Measurements from ENCODE around the gene UBE2L3. TPM values are rescaled to one million over a fixed set of nuclear protein-coding genes. Genes with fewer than 3 reads are reported as not detected.

The UBE2L3 gene
- total and polyA plus RNA-seq, 2 of the 13 experiments (the other 11 are each of a cell fraction or from before 2014, with no cell fraction given) = 30.2 to 58.1 TPM

DNA sequence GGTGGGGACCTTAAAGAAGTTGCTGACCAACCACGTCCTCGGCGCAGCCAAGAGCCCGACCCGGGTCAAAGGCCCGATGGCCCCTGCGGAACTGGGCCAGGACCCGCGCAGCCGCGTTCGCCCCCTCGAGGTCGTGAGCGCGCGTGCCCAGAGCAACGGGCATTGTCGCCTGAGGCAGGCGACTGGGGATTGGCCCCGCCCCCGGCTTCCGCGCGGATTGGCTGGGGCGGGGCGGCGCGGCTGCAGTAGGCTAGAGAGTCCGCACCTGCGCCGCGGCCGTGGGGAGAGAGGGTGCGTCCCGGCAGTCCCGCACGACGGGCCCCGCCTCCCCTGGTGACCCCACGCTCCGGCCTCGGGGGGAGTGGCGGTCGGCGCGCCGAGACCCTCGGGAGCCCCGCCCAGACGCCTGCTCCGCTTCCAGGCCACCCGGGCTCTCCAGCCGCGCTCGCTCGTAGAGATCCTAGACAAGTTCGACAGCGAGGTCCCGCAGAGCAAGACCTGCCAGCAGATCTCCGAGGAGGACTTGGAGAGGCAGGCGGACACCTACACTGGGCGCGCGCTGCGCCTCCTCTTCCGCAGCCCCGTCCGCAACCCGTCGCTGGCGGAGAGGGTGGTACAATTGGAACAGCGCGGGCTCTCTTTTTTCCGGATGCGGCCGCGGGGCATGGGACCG is 90.0 kb downstream of the UBE2L3 start (continued):
- TF ChIP-seq SMAD3 (CRISPR knock-in tag; IDR thresholded peaks at IDR 0.05) (peak; percentile 54; the same call in 1 of the 2 replicates), ZXDC (CRISPR knock-in tag; IDR thresholded peaks at IDR 0.05) (no peak), ZNF10 (CRISPR knock-in tag; IDR thresholded peaks at IDR 0.05; ENCODE audit: borderline replicate concordance, low read depth) (no peak), JUN (CRISPR knock-in tag; IDR thresholded peaks at IDR 0.05) (no peak), SALL2 (CRISPR knock-in tag; IDR thresholded peaks at IDR 0.05) (no peak; the same call in 1 of the 2 replicates), BCLAF1 (IDR thresholded peaks at IDR 0.05) (no peak), ZNF263 (CRISPR knock-in tag; IDR thresholded peaks at IDR 0.05) (peak; percentile 0; the same call in 1 of the 2 replicates), ISX (CRISPR knock-in tag; conservative IDR thresholded peaks at IDR 0.05) (no peak), MTF2 (CRISPR knock-in tag; IDR thresholded peaks at IDR 0.05; ENCODE audit: borderline replicate concordance) (no peak; the same call in 1 of the 2 replicates), MED13 (CRISPR knock-in tag; IDR thresholded peaks at IDR 0.05) (0 out of 2 replicates have a peak, but pooled peaks have one; percentile 5), NR2C2 (CRISPR knock-in tag; IDR thresholded peaks at IDR 0.05; ENCODE audit: borderline replicate concordance) (peak; percentile 76; the same call in 1 of the 2 replicates), TBP (CRISPR knock-in tag; IDR thresholded peaks at IDR 0.05) (no peak), MLLT10 (CRISPR knock-in tag; IDR thresholded peaks at IDR 0.05) (no peak)
- TF ChIP-seq, protein P1, sequence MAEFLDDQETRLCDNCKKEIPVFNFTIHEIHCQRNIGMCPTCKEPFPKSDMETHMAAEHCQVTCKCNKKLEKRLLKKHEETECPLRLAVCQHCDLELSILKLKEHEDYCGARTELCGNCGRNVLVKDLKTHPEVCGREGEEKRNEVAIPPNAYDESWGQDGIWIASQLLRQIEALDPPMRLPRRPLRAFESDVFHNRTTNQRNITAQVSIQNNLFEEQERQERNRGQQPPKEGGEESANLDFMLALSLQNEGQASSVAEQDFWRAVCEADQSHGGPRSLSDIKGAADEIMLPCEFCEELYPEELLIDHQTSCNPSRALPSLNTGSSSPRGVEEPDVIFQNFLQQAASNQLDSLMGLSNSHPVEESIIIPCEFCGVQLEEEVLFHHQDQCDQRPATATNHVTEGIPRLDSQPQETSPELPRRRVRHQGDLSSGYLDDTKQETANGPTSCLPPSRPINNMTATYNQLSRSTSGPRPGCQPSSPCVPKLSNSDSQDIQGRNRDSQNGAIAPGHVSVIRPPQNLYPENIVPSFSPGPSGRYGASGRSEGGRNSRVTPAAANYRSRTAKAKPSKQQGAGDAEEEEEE (CRISPR knock-in tag; IDR thresholded peaks at IDR 0.05; ENCODE audit: borderline replicate concordance) = no peak
- TF ChIP-seq, protein P2, sequence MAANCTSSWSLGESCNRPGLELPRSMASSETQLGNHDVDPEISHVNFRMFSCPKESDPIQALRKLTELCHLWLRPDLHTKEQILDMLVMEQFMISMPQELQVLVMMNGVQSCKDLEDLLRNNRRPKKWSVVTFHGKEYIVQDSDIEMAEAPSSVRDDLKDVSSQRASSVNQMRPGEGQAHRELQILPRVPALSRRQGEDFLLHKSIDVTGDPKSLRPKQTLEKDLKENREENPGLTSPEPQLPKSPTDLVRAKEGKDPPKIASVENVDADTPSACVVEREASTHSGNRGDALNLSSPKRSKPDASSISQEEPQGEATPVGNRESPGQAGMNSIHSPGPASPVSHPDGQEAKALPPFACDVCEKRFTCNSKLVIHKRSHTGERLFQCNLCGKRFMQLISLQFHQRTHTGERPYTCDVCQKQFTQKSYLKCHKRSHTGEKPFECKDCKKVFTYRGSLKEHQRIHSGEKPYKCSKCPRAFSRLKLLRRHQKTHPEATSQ (CRISPR knock-in tag; IDR thresholded peaks at IDR 0.05; ENCODE audit: borderline replicate concordance) = 0 out of 2 replicates have a peak, but pooled peaks have one; percentile 13
